Caco-2 (cell line): ENCODE results near the gene ZBTB48. TPM values are rescaled to one million over a fixed set of nuclear protein-coding genes. Genes with fewer than 3 reads are reported as not detected.

Source experiments
- BruUV-seq: library from RNA; stranded (reverse); fragments of 400-500 nt; replicated peaks from 2 replicates; lab custom pipeline; 2021; lab: Mats Ljungman, UMichigan
- CTCF ChIA-PET: fragments of 300-600 bp; sonication (Branson Sonifier 250); formaldehyde crosslinking; loops from one replicate; lab custom pipeline; 2022; ENCODE audit warnings: antibody characterized with exemption; lab: Charles Lee
- POLR2A ChIA-PET: fragments of 300-600 bp; sonication (Branson Sonifier 250); formaldehyde crosslinking; loops from one replicate; lab custom pipeline; 2022; ENCODE audit warnings: antibody characterized with exemption; lab: Charles Lee
- DNase-seq, 2 experiments: peaks; one replicate each; pipeline versions ENCODE4 v3.0.0 to v3.0.0-alpha.2; 2020 to 2022
- H3K27me3 ChIP-seq: replicated peaks from 2 replicates; pipeline ENCODE4 v1.6.0; 2011; ENCODE audit warnings: low read length; ENCODE audit not compliant: control insufficient read depth, insufficient read depth
- H3K36me3 ChIP-seq: 2 replicates; pipeline ENCODE4 v1.5.1; 2011; ENCODE audit warnings: low read length; ENCODE audit not compliant: control insufficient read depth, insufficient read depth
- H3K4me1 ChIP-seq: fragments of 250-450 bp; sonication (Bioruptor Pico); 2 replicates; pipeline ENCODE4 v1.5.1; 2020; ENCODE audit warnings: mild to moderate bottlenecking
- H3K4me3 ChIP-seq: 2 replicates; pipeline ENCODE4 v1.5.1; 2011; ENCODE audit warnings: low read depth, mild to moderate bottlenecking, control low read depth, low read length
- H3K9me3 ChIP-seq: fragments of 250-450 bp; sonication (Bioruptor Pico); 2 replicates; pipeline ENCODE4 v1.5.1; 2020; ENCODE audit warnings: mild to moderate bottlenecking, moderate library complexity
- H3K27ac Mint-ChIP-seq: one replicate; pipeline ENCODE4 v1.8.0; 2022; ENCODE audit warnings: mixed read lengths; ENCODE audit not compliant: unreplicated experiment
- H3K27me3 Mint-ChIP-seq: one replicate; pipeline ENCODE4 v1.8.0; 2022; ENCODE audit warnings: mixed read lengths; ENCODE audit not compliant: insufficient read depth, unreplicated experiment
- H3K36me3 Mint-ChIP-seq: one replicate; pipeline ENCODE4 v1.8.0; 2022; ENCODE audit warnings: mild to moderate bottlenecking, mixed read lengths; ENCODE audit not compliant: insufficient read depth, unreplicated experiment
- H3K4me1 Mint-ChIP-seq: one replicate; pipeline ENCODE4 v1.8.0; 2022; ENCODE audit warnings: low read depth, mixed read lengths; ENCODE audit not compliant: unreplicated experiment
- H3K4me3 Mint-ChIP-seq: one replicate; pipeline ENCODE4 v1.8.0; 2022; ENCODE audit warnings: mild to moderate bottlenecking, moderate library complexity, mixed read lengths; ENCODE audit not compliant: unreplicated experiment
- H3K9me3 Mint-ChIP-seq: one replicate; pipeline ENCODE4 v1.8.0; 2022; ENCODE audit warnings: mixed read lengths; ENCODE audit not compliant: unreplicated experiment
- CTCF ChIP-seq, 2 experiments: fragments of 200-600 bp in 1 of 2; IDR thresholded peaks; 1 replicate in 1 of 2; 2 replicates in 1 of 2; pipeline versions ENCODE4 v1.5.1 to v1.8.0; 2011 to 2022; ENCODE audit warnings: antibody characterized with exemption in 1 of 2, control low read depth in 1 of 2, inconsistent platforms in 1 of 2, low read depth in 1 of 2, low read length in 1 of 2, mild to moderate bottlenecking in 1 of 2, moderate library complexity in 1 of 2; ENCODE audit not compliant: insufficient read depth in 1 of 2, severe bottlenecking in 1 of 2, unreplicated experiment in 1 of 2
- intact Hi-C: fragments of 100-400 bp; cut with micrococcal nuclease; formaldehyde crosslinking; loops from one replicate; pipeline ENCODE4 v1.10.0; 2022; ENCODE audit not compliant: unreplicated experiment
- total RNA-seq: library from RNA; stranded (reverse); gene quantifications from 2 replicates; pipeline ENCODE4 v1.2.3, GENCODE V29; 2022

The ZBTB48 gene
- total RNA-seq, 1 experiment from 2014 or later: 22.5 TPM

DNA sequence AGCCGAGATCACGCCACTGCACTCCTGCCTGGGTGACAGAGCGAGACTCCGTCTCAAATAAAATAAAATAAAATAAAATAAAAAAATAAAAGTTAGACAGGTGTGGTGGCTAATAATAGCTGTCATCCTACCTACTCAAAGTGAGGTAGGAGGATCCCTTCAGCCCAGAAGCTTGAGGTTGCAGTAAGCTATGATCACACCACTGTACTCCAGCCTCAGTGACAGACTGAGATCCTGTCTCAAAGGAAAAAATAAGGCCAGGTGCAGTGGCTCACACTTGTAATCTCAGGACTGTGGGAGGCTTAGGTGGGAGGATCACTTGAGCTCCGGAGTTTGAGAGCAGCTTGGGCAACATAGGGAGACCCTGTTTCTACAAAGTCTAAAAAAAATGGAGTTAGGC lies 43.5 kb upstream of the ZBTB48 start:
- Histone ChIP-seq H3K4me3 (no peak overlapping the region), H3K36me3 (no peaks in the 10 kb centered on the region; the same call in 1 of the 2 replicates), H3K9me3 (no peaks in the 10 kb centered on the region), H3K27me3 (no peaks in the 10 kb centered on the region), H3K4me1 (no peaks in the 10 kb centered on the region)
- Mint-ChIP-seq H3K9me3 (no peaks in the 10 kb centered on the region), H3K27me3 (no peaks in the 10 kb centered on the region), H3K4me3 (no peak overlapping the region), H3K4me1 (no peaks in the 10 kb centered on the region), H3K27ac (no peak overlapping the region), H3K36me3 (peaks cover 59% of the 10 kb centered on the region)
- DNase-seq: no peak
- ChIA-PET POLR2A (no interaction called here), CTCF (no interaction called here)
- intact Hi-C loops: no loop called here
- TF ChIP-seq CTCF (IDR thresholded peaks at IDR 0.05; ENCODE audit: insufficient read depth in 1 of 2, low read depth in 1 of 2, low read length in 1 of 2, severe bottlenecking in 1 of 2, unreplicated experiment in 1 of 2): no peak
- no TSS peak for BruUV-seq

DNA sequence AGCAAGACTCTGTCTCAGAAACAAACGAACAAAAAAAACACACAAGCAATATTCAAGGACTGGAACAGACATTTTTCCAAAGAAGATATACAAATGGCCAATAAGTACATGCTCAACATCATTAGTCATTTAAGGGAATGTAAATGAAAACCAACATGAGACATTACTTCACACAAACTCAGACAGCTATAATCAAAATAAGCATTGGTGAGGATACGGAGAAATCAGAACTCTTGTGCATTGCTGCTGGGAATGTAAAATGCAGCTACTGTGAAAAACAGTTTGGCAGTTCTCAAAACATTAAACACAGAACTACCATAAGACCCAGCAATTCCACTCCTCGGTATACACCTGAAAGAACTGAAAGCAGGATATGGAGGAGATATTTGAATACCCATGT lies 40.8 kb upstream of the ZBTB48 start:
- no TSS peak for BruUV-seq
- TF ChIP-seq CTCF (IDR thresholded peaks at IDR 0.05; ENCODE audit: insufficient read depth in 1 of 2, low read depth in 1 of 2, low read length in 1 of 2, severe bottlenecking in 1 of 2, unreplicated experiment in 1 of 2): no peak
- H3K36me3 Mint-ChIP-seq: peaks cover 49% of the 10 kb centered on the region
- ChIA-PET CTCF (no interaction called here), POLR2A (no interaction called here)
- Histone ChIP-seq H3K9me3 (no peaks in the 10 kb centered on the region), H3K27me3 (no peaks in the 10 kb centered on the region), H3K36me3 (no peaks in the 10 kb centered on the region; the same call in 1 of the 2 replicates), H3K4me3 (no peak overlapping the region), H3K4me1 (no peaks in the 10 kb centered on the region)
- intact Hi-C loops: no loop called here
- no peak for DNase-seq
- no peaks in the 10 kb centered on the region for H3K9me3 Mint-ChIP-seq
- no peaks in the 10 kb centered on the region for H3K4me1 Mint-ChIP-seq
- H3K4me3 Mint-ChIP-seq: no peak overlapping the region
- no peak overlapping the region for H3K27ac Mint-ChIP-seq
- no peaks in the 10 kb centered on the region for H3K27me3 Mint-ChIP-seq

DNA sequence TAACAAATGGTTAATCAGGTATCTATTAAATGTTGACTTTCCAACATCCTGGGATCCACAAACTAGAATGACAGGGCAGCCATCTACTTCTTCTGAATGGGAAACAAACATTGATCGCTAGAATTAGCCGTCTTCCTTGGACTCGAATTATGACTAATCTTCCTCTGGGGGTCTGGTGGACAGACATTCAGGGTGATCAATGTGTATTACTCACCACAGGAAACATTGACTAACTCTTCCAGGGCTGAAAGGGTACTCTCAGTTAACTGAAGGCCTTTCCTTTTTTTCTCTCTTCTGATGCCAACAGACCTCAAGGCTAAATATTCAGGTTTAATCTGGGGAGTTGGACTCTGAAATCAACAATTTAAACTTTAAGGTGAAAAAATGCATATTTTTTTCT lies 35.0 kb upstream of the ZBTB48 start:
- Histone ChIP-seq H3K4me3 (no peak overlapping the region), H3K9me3 (no peaks in the 10 kb centered on the region), H3K27me3 (no peaks in the 10 kb centered on the region), H3K36me3 (no peaks in the 10 kb centered on the region; the same call in none of the 2 replicates), H3K4me1 (no peaks in the 10 kb centered on the region)
- POLR2A ChIA-PET: no interaction called here
- Mint-ChIP-seq H3K27me3 (no peaks in the 10 kb centered on the region), H3K9me3 (no peaks in the 10 kb centered on the region), H3K36me3 (peaks cover 59% of the 10 kb centered on the region), H3K4me1 (no peaks in the 10 kb centered on the region), H3K27ac (no peak overlapping the region), H3K4me3 (no peak overlapping the region)
- DNase-seq: no peak
- intact Hi-C loops: no loop called here
- BruUV-seq: no TSS peak
- no peak for TF ChIP-seq CTCF (IDR thresholded peaks at IDR 0.05; ENCODE audit: insufficient read depth in 1 of 2, low read depth in 1 of 2, low read length in 1 of 2, severe bottlenecking in 1 of 2, unreplicated experiment in 1 of 2)
- CTCF ChIA-PET: no interaction called here
